Measurements from ENCODE around the gene KRTAP4-11. TPM values are rescaled to one million over a fixed set of nuclear protein-coding genes. Genes with fewer than 3 reads are reported as not detected.

KRTAP4-11 gene
- total and polyA plus RNA-seq, 2 of the 8 experiments (the other 6 are each of a cell fraction or from before 2014, with no cell fraction given): not detected

DNA sequence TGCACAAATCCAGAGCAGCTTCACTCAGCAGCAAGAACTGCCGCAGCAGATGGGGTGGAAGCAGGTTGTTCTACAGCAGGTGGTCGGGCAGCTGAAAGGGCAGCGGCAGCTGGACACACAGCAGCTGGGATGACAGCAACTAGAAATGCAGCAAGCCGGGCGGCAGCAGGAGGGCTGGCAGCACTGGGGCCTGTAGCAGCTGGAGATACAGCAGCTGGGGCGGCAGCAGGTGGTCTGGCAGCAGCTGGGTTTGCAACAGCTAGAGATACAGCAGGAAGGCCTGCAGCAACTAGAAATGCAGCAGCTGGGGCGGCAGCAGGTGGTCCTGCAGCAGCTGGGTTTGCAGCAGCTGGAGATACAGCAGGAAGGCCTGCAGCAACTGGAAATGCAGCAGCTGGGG is 49.4 kb upstream of the KRTAP4-11 start:
- no peak overlapping the region for H3K4ac ChIP-seq (replicated peaks; ENCODE audit: insufficient read length, low read depth, low read length)
- POLR2A ChIA-PET (ENCODE audit: partially characterized antibody): no interaction called here
- 90% methylated on average over 6 of the region's 7 CpGs; no CpG with 5 or more reads in 1 of the 2 experiments for WGBS, 2 experiments (ENCODE audit: extremely low coverage in 1 of 2, insufficient coverage in 1 of 2, insufficient read length in 1 of 2, insufficient replicate concordance in 2 of 2, low coverage in 1 of 2, low lambda C conversion rate in 2 of 2, missing lambda C conversion rate in 1 of 2)
- no peak overlapping the region for H3K56ac ChIP-seq (replicated peaks; ENCODE audit: insufficient read length, low read depth, low read length)
- H4K20me1 ChIP-seq (replicated peaks in 1 of 2; ENCODE audit: control insufficient read depth in 1 of 2, insufficient read depth in 2 of 2, low read length in 2 of 2): no peaks in the 10 kb centered on the region
- H2BK120ac ChIP-seq (replicated peaks; ENCODE audit: low read depth, low read length): no peak overlapping the region
- no peak for FAIRE-seq
- H3K79me2 ChIP-seq (ENCODE audit: control insufficient read depth in 1 of 2, insufficient read depth in 2 of 2, low read length in 2 of 2): no peaks in the 10 kb centered on the region
- H3K9me3 ChIP-seq (ENCODE audit: insufficient read depth in 2 of 2, low read depth in 1 of 2, low read length in 1 of 2): no peaks in the 10 kb centered on the region; a peak in 1 of 4 replicates
- H3K23ac ChIP-seq (ENCODE audit: insufficient read length): no peak overlapping the region
- CTCF ChIA-PET (ENCODE audit: partially characterized antibody): interaction anchor here (0.6 kb wide), 2 partner anchors 8 to 548 kb away, joined by 3 read pairs; no protein-coding TSS in a partner anchor
- H2BK15ac ChIP-seq (ENCODE audit: low read length): no peak overlapping the region
- H3K4me2 ChIP-seq (ENCODE audit: insufficient read depth in 1 of 2, low read depth in 2 of 2, low read length in 2 of 2): no peak overlapping the region
- no peak overlapping the region for H3K27ac ChIP-seq (ENCODE audit: low read depth, low read length)
- no peak overlapping the region for H4K91ac ChIP-seq (replicated peaks; ENCODE audit: insufficient read length, low read length)
- no peak overlapping the region for H2BK20ac ChIP-seq (ENCODE audit: low read length)
- H3K14ac ChIP-seq (ENCODE audit: insufficient read length): no peak overlapping the region
- H4K8ac ChIP-seq (ENCODE audit: extremely low read depth, insufficient read depth, low read length): no peak overlapping the region
- H2AFZ ChIP-seq (ENCODE audit: low read length): no peak overlapping the region
- no peaks in the 10 kb centered on the region for H3K36me3 ChIP-seq (ENCODE audit: control insufficient read depth in 2 of 4, insufficient read depth in 4 of 4, low read length in 3 of 4)
- no peak overlapping the region for H3K4me3 ChIP-seq (ENCODE audit: extremely low read depth in 1 of 4, insufficient read depth in 2 of 4, low read depth in 3 of 4, low read length in 4 of 4)
- no peaks in the 10 kb centered on the region for H3K23me2 ChIP-seq (ENCODE audit: low read depth, low read length)
- no peak overlapping the region for H2AK5ac ChIP-seq (ENCODE audit: low read depth, low read length)
- no peak overlapping the region for H4K5ac ChIP-seq (ENCODE audit: insufficient read length, low read depth, low read length)
- H2BK12ac ChIP-seq (ENCODE audit: low read depth, low read length): no peak overlapping the region
- H3K9ac ChIP-seq (replicated peaks in 1 of 4; ENCODE audit: extremely low read depth in 1 of 4, low read depth in 3 of 4, low read length in 3 of 4): no peak overlapping the region
- H3K79me1 ChIP-seq (ENCODE audit: low read depth, low read length): no peaks in the 10 kb centered on the region
- H2BK5ac ChIP-seq (ENCODE audit: low read depth, low read length): no peak overlapping the region
- H3K27me3 ChIP-seq (replicated peaks in 1 of 4; ENCODE audit: control insufficient read depth in 3 of 4, extremely low read depth in 1 of 4, insufficient read depth in 3 of 4, low read length in 3 of 4): no peaks in the 10 kb centered on the region
- DNase-seq (ENCODE audit: low read depth in 1 of 2, low spot score in 2 of 2): no peak
- H3K18ac ChIP-seq (ENCODE audit: extremely low read depth, low read length): no peak overlapping the region
- H3K4me1 ChIP-seq (replicated peaks in 1 of 4; ENCODE audit: control insufficient read depth in 3 of 4, insufficient read depth in 4 of 4, low read length in 3 of 4): no peaks in the 10 kb centered on the region
- TF ChIP-seq NANOG (IDR thresholded peaks at IDR 0.05; ENCODE audit: insufficient read depth, low read depth, low read length, poor library complexity, severe bottlenecking): no peak
- no peak for TF ChIP-seq RAD21 (IDR thresholded peaks at IDR 0.05 in 1 of 2, conservative IDR thresholded peaks at IDR 0.05 in 1 of 2; ENCODE audit: low read depth in 2 of 2, low read length in 2 of 2)
- no peak for TF ChIP-seq HDAC2 (IDR thresholded peaks at IDR 0.05; ENCODE audit: borderline replicate concordance in 1 of 2, low read depth in 2 of 2, low read length in 2 of 2)
- no peak for TF ChIP-seq SIX5 (IDR thresholded peaks at IDR 0.05; ENCODE audit: low read depth, low read length)
- TF ChIP-seq CBX8 (IDR thresholded peaks at IDR 0.05; ENCODE audit: borderline replicate concordance, low read depth, low read length): no peak
- no peak for TF ChIP-seq KDM1A (IDR thresholded peaks at IDR 0.05; ENCODE audit: borderline replicate concordance, low read length)
- no peak for TF ChIP-seq EZH2 (IDR thresholded peaks at IDR 0.05; ENCODE audit: low read depth, low read length, severe bottlenecking)
- TF ChIP-seq GTF2F1 (IDR thresholded peaks at IDR 0.05; ENCODE audit: borderline replicate concordance, low read depth, low read length): no peak
- TF ChIP-seq, protein P1, sequence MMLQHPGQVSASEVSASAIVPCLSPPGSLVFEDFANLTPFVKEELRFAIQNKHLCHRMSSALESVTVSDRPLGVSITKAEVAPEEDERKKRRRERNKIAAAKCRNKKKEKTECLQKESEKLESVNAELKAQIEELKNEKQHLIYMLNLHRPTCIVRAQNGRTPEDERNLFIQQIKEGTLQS (IDR thresholded peaks at IDR 0.05; ENCODE audit: insufficient read depth, low read depth, low read length): no peak
- TF ChIP-seq CTBP2 (IDR thresholded peaks at IDR 0.05; ENCODE audit: borderline replicate concordance, insufficient read depth, insufficient read length, low read length): no peak
- TF ChIP-seq, protein P2, sequence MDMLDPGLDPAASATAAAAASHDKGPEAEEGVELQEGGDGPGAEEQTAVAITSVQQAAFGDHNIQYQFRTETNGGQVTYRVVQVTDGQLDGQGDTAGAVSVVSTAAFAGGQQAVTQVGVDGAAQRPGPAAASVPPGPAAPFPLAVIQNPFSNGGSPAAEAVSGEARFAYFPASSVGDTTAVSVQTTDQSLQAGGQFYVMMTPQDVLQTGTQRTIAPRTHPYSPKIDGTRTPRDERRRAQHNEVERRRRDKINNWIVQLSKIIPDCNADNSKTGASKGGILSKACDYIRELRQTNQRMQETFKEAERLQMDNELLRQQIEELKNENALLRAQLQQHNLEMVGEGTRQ (IDR thresholded peaks at IDR 0.05; ENCODE audit: low read length): no peak
